ENCODE data around the gene IMMP2L. TPM values are rescaled to one million over a fixed set of nuclear protein-coding genes. Genes with fewer than 3 reads are reported as not detected.

The IMMP2L gene
- total and polyA plus RNA-seq, 2 of the 8 experiments (the other 6 are each of a cell fraction or from before 2014, with no cell fraction given) = 2.3 to 10.1 TPM

DNA sequence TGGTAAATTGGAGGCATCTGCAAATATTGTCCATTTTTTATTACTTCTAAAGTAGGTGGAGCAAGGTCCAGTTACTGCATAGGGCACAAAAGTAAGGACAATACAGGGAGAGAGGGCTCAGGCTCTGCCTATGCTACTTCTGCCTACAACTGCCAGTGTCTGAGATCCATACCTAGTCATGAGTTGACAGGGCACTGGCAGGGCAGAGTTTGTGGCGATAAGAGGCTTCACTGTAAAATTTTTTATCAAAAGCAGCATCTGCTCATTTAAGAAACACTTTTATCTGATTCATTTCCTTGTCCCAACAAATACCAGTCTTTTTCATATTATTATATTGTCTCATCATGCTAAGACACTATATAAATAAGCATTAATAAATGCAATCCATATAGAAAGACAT, 293.4 kb downstream of the IMMP2L start (continued):
- TF ChIP-seq, protein P1, sequence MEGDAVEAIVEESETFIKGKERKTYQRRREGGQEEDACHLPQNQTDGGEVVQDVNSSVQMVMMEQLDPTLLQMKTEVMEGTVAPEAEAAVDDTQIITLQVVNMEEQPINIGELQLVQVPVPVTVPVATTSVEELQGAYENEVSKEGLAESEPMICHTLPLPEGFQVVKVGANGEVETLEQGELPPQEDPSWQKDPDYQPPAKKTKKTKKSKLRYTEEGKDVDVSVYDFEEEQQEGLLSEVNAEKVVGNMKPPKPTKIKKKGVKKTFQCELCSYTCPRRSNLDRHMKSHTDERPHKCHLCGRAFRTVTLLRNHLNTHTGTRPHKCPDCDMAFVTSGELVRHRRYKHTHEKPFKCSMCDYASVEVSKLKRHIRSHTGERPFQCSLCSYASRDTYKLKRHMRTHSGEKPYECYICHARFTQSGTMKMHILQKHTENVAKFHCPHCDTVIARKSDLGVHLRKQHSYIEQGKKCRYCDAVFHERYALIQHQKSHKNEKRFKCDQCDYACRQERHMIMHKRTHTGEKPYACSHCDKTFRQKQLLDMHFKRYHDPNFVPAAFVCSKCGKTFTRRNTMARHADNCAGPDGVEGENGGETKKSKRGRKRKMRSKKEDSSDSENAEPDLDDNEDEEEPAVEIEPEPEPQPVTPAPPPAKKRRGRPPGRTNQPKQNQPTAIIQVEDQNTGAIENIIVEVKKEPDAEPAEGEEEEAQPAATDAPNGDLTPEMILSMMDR (IDR thresholded peaks at IDR 0.05; ENCODE audit: control extremely low read depth in 1 of 3, insufficient read depth in 1 of 3, low read depth in 1 of 3, low read length in 3 of 3) = no peak

All from H1 (cell line).